Type B pancreatic cell (in vitro differentiated cells): Measurements from ENCODE around the gene SHC3. TPM values are rescaled to one million over a fixed set of nuclear protein-coding genes. Genes with fewer than 3 reads are reported as not detected.

Source experiments
- DNase-seq: peaks from one replicate; pipeline ENCODE4 v3.0.0; 2021; ENCODE audit warnings: mixed read lengths; ENCODE audit not compliant: unreplicated experiment; ENCODE audit errors: extremely low spot score
- H3K27ac Mint-ChIP-seq: 2 replicates; pipeline ENCODE4 v1.8.0; 2021; ENCODE audit warnings: mild to moderate bottlenecking, mixed read lengths
- H3K27me3 Mint-ChIP-seq: 2 replicates; pipeline ENCODE4 v1.8.0; 2021; ENCODE audit warnings: mixed read lengths
- H3K36me3 Mint-ChIP-seq: 2 replicates; pipeline ENCODE4 v1.8.0; 2021; ENCODE audit warnings: mixed read lengths
- H3K4me1 Mint-ChIP-seq: one replicate; pipeline ENCODE4 v1.8.0; 2021; ENCODE audit warnings: mixed read lengths; ENCODE audit not compliant: unreplicated experiment
- H3K4me3 Mint-ChIP-seq: 2 replicates; pipeline ENCODE4 v1.8.0; 2021; ENCODE audit warnings: mild to moderate bottlenecking, mixed read lengths
- H3K9me3 Mint-ChIP-seq: 2 replicates; pipeline ENCODE4 v1.8.0; 2021; ENCODE audit warnings: mixed read lengths
- CTCF ChIP-seq: fragments of 200-600 bp; sonication (generic); conservative IDR thresholded peaks from 2 replicates; pipeline ENCODE4 v1.5.0; 2021; ENCODE audit warnings: antibody characterized with exemption, mild to moderate bottlenecking
- total RNA-seq: library from RNA; stranded (reverse); gene quantifications from 2 replicates; pipeline ENCODE4 v1.2.1, GENCODE V29; 2021; ENCODE audit warnings: low replicate concordance

SHC3 gene
- total RNA-seq, 1 donor from 2014 or later = 5.3 TPM

GRCh38 chr9:89038382-89039103 is 140.1 kb downstream of the SHC3 start:
- peaks cover 5% of the 10 kb centered on the region for H3K9me3 Mint-ChIP-seq
- DNase-seq = no peak
- no peak overlapping the region for H3K4me3 Mint-ChIP-seq
- no peaks in the 10 kb centered on the region for H3K27me3 Mint-ChIP-seq
- TF ChIP-seq CTCF = no peak
- H3K4me1 Mint-ChIP-seq = no peaks in the 10 kb centered on the region
- H3K27ac Mint-ChIP-seq = no peak overlapping the region
- H3K36me3 Mint-ChIP-seq = no peaks in the 10 kb centered on the region

DNA sequence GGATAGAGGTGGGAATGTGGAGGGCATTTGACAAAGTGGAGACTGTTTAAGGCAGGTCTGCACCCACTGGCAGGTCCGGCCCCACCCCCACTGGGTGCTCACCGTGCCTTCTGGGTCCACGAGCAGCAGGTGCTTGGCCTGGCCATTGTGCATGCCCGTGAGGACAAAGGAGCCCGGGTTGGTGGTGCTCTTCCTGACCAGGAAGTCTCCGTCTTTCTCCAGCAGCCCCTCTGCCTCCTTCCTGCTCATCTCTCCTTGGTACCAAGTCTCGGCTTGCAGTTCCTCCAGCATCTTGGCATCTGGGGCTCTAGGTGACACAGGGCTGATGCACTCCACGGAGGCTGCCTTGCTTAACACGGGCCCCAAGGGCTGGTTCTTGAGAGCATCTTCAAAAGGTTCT is 140.7 kb downstream of the SHC3 start:
- Mint-ChIP-seq H3K9me3 (peaks cover 5% of the 10 kb centered on the region), H3K27me3 (no peaks in the 10 kb centered on the region), H3K36me3 (no peaks in the 10 kb centered on the region), H3K4me3 (no peak overlapping the region), H3K27ac (no peak overlapping the region), H3K4me1 (no peaks in the 10 kb centered on the region)
- DNase-seq = no peak
- no peak for TF ChIP-seq CTCF

DNA sequence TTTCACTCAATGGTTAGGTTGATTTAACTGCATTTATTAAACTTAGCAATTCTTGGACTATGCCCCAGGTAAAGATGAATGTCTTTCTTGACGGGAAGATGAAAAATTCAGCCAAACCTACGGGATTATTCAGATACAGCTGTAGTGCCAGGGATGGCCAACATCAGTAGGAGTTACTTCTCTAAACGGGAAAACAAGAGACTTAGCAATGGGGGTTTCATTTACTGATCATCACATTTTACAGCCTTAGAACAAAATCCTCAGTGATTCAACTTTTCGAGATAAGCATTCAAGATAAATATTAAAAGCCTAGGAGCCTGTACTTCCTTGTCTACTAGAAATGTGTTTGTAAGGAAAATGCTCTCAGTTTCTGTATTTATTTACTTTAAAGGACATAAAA is 141.3 kb downstream of the SHC3 start:
- peaks cover 5% of the 10 kb centered on the region for H3K9me3 Mint-ChIP-seq
- H3K27me3 Mint-ChIP-seq = no peaks in the 10 kb centered on the region
- no peak for DNase-seq
- TF ChIP-seq CTCF = no peak
- H3K4me1 Mint-ChIP-seq = no peaks in the 10 kb centered on the region
- no peaks in the 10 kb centered on the region for H3K36me3 Mint-ChIP-seq
- no peak overlapping the region for H3K27ac Mint-ChIP-seq
- no peak overlapping the region for H3K4me3 Mint-ChIP-seq

DNA sequence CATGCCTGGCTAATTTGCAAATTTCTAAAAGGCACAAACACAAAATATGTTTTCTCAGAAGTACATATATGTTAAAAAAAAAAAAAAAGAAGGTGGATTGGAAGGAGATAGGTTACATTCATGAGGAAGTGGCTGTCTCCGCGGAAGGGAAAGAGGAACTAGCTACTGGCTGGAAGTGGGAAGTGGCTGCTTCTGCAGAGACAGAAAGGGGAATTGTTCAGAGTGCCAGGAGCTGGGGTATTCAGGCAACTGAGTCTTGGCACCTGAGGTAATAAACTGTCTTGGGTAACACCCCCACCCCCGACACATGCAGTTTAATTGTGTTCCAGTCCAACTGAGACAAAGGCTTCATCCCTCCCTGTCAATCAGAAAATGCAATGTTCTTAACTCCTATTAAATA is 141.7 kb downstream of the SHC3 start:
- H3K4me1 Mint-ChIP-seq = no peaks in the 10 kb centered on the region
- H3K9me3 Mint-ChIP-seq = peaks cover 5% of the 10 kb centered on the region
- H3K27me3 Mint-ChIP-seq = no peaks in the 10 kb centered on the region
- H3K36me3 Mint-ChIP-seq = no peaks in the 10 kb centered on the region
- no peak overlapping the region for H3K27ac Mint-ChIP-seq
- H3K4me3 Mint-ChIP-seq = no peak overlapping the region
- no peak for DNase-seq
- TF ChIP-seq CTCF = no peak

- Mint-ChIP-seq H3K27me3 (no peaks in the 10 kb centered on the region), H3K36me3 (no peaks in the 10 kb centered on the region), H3K9me3 (peaks cover 5% of the 10 kb centered on the region), H3K4me1 (no peaks in the 10 kb centered on the region), H3K4me3 (no peak overlapping the region), H3K27ac (no peak overlapping the region)
- no peak for TF ChIP-seq CTCF
- DNase-seq = no peak
These were observed 142.2 kb downstream of the SHC3 start for GRCh38 chr9:89036383-89036782.
